D341Med (cell line): ENCODE measurements around the gene KIF26B.

Experiments used
- DNase-seq: peaks from one replicate; pipeline ENCODE4 v3.0.0; 2012; ENCODE audit warnings: low spot score

The KIF26B gene

DNA sequence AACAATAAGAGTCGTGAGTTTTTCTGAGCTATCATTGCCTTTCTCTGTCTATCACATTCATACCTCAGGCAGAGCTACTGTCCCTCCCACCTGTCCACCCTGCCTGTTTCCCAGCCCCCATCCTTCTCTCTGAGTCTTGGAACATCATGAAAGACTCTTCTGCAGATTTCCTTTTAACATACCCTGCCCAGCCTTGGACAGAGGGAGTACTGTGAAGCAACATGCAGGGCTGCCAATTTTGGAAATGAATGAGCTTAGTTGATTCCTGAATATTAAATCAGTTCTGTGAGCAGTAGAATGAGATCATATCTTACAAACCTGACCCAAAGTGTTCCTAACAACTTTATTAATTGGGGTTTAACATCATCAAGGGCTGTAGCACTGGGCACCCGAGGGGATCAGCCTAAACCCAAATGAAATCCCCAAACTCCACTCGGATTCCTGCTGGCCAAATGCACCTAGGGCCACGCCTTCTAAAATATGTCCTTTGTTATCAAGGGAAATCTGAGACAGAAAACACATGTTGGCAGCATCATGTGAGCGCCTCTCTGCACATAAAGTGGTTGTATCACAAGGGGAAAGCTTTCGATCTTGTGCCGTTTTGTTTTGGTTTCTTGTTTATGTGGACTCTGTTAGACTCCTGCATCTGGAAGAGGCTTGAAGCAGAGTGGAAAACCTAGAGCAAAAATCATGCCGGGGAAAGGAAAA, 357.6 kb downstream of the KIF26B start:
- DNase-seq, result no peak

DNA sequence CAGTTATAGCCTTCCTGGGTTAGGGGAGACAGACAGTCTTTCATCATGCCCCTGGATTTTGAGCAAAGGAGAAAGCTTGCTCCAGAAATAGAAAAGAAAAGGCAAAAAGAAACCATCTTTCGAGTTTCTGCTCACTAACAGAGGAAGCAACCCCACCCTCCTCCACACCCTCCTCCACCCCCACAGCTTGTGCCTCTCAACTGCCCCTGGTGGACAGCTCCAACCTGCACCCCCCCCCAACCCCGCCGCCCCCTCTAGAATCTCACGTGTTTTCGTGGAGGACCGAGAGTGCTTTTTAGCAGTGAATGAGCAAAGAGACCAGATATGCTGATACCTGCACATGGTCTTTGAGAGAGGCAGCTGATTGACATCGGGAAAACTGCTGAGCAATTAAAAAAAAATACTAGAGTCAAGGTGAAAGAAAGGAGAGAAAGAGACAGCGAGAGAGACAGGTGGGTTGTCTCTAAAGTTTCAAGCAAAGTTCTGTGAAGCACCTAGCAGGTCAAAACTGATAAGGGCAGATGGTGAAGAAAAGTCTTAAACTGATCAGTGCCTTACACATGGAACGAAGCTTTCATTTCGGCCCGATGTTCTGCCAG, 358.3 kb downstream of the KIF26B start:
- DNase-seq, result no peak

DNA sequence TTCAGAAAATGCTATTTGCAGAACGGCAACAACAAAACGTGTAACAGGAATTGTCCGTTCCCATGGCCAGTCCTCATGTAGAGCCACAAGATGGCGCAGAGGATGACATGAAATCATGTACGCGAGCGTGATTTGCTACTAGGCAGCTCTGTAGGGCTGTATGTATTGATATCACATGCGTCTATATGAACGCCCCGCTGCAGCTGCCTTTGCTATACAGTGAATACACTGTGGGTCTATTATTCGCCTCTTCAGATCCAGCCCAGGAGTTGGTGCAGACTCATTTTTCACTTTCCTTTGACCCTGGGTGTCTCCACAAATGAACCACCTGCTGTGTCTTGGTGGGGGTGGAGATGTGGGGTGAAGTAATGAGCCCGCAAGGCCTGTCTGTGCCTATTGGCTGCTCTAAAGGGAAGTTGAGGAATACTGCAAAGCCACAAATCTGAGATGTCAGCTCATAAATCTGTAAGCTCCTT, 361.5 kb downstream of the KIF26B start:
- peak; percentile 69 for DNase-seq

DNA sequence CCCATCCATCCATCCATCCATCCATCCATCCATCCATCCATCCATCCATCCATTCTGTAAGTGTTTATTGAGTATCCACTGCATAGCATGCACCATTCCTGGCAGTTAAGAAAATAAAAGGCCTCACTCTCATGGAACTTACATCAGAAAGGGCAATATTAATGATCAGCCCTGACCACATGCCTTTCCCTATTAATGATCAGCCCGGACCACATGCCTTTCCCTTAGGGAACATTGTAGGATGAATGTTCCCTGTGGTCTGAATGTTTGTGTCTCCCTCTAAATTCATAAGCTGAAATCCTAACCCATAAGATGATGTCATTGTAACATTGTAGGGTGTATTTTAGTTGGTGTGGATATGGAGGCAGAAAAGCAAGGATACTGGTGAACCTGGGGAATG, 365.8 kb downstream of the KIF26B start:
- no peak for DNase-seq

DNA sequence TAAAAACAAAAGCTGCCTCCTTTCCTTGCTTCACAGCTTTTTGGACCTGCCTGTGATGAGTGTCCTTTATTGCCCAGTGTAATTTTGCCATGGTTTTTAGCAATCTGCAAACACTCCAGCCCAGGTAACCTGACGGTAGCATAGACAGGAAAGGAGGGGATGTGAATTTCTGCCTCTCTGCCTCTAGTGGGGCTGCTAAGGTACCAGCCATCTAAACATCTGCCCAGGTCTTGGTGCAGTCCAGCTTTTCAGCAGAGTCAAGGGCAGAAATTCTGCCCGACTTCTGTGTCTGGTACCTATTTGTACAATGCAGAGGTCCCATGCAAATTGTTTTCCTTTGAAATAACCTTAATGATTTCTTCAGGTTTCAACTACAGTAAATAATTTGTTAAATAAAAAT, 371.4 kb downstream of the KIF26B start:
- DNase-seq, result no peak

DNA sequence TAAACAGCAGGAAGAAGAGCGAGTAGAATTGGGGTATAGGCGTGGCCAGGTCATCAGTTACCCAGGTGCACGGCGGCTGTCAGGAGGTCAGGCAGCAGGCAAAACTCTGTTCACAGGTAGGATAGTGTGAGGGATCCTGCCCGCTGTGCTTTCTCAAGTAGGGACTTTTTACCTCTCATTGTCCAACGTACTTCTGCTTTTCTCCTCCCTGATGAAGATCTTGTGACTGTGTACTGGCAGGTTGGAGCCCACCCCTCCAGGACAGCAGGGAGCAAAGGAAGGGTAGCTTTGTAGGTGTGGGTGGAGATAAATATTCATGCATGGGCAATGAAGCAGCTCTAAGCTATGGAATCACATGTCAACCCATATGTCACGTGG, 373.5 kb downstream of the KIF26B start:
- DNase-seq, result no peak

DNA sequence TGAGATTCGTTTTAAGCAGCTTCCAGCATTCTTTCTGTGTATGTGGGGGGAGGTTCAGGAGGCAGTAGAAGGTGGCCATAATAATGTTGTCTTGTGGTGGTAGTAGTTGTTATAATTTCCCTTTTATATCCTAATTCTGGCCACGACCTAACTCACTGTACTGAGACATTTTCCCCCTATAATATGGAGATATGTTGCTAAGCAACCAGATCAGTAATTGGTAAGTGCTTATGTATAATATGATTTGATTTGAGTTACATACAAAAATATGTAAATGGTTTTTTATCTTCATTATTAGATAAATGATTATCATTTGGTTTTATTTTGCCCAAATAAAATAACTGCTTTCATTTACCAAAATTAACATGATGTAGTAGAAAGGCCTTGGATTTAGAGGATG, 376.2 kb downstream of the KIF26B start:
- no peak for DNase-seq

DNA sequence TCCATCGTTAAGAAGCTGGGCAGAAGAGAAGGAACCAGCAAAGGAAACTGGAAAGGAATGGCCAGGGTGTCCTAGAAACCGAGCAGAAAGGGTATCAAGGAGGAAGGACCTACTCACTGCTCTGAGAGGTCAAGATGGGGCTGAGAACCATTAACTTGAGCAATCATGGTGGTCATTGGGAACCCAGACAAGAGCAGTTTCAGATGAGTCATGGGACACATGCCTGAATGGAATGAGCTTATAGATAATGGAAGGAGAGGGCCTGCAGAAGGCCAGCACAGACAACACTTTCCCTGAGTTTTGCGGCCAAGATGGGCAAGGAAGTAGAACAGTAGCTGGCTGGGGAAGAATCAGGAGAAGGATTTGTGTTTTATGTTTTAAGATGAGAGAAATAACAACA, 383.2 kb downstream of the KIF26B start:
- DNase-seq, result no peak

DNA sequence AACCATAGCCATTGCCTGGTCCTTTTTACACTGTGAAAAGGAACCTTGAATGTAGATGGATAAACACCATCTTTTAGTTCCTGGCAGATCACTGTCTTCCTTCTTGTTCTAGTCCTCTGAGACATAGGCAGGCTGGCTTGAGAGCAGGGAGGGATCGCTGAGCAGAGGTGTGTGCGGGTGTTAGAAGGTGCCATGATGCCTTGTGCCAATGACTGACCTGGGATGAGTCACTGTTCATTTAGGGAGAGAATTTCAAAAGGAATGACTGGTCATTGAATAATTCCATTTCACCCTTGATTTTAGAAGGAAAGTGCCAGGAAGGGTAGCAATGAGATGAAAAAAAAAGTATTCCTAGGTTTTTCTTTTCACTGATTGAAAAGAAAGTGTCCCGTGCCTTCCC, 383.9 kb downstream of the KIF26B start:
- no peak for DNase-seq

DNA sequence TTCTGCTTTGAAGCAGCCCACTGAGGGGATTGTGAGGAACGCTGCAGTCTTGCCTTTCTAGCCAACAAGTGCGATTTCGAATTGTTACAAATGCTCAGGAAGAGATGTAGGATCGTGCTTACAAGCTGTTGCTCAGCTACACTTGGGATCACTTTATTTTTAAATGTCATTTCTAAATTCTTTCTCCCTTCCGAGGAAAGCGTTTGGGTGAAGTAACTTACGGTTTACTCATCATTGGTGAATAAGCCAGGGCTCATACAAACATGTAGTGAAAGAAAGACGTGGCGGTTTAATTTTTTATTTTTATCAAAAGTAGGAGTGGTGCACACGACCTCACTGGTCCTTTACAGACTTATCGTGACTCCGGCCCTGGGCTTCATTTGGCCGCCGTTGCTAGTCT, 386.6 kb downstream of the KIF26B start:
- DNase-seq, result no peak

DNA sequence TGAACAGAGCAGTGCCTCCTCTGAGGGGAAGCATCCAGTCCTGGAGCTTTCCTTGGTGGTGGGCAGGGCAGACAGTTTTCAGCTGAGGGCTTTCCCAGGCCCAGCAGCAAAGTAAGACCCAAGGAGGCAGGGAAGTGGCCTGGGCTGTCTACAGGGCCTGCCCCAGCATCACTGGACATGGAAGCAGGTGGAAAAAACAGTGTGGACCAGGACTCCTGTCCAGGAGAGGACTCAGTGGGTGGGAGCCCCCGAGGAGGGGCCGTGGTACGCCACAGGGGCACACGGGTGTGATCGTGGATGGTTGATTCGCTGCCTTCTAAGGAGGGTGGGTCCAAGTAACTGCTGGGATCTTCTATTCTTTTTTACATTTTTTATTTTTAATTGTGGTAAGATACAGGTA, 387.6 kb downstream of the KIF26B start:
- DNase-seq, result no peak

DNA sequence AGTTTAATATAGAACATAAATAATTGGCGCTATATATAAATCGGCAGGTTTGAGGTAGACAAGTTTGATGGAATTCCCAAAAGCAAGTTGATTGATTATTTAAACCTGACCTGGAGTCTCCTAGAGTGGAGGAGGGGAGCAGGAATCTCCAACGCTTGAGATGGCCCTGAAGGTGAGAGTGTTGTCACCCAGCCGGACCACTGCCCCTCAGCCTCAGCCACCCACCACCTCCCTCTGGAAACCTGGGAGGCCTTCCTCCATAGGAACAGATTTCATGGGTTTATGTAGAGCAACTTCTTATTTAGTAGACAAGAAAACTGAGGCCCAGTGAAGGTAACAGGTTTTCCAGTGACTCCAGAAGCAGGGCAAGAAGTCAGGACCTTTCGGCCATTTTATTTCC, 389.5 kb downstream of the KIF26B start:
- no peak for DNase-seq

DNA sequence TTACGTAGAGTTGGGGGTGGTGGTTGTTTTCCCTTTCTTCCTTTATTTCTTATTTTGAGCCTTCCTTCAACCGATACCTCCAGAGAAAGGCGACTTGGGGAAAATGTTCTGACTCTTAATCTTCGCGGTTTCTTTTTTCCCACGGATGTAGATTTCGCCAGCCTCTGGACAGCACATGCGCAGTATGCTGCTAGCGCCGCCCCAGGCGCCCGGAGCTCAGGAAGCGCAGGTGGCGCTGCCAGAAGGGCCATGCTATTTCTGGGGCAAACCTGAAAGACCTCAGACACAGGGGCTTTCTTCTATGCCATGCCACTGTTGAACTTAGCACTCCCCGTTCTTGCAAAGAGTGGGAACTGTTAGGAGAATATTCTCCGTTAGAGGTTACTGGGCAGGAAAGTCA, 392.1 kb downstream of the KIF26B start:
- no peak for DNase-seq

DNA sequence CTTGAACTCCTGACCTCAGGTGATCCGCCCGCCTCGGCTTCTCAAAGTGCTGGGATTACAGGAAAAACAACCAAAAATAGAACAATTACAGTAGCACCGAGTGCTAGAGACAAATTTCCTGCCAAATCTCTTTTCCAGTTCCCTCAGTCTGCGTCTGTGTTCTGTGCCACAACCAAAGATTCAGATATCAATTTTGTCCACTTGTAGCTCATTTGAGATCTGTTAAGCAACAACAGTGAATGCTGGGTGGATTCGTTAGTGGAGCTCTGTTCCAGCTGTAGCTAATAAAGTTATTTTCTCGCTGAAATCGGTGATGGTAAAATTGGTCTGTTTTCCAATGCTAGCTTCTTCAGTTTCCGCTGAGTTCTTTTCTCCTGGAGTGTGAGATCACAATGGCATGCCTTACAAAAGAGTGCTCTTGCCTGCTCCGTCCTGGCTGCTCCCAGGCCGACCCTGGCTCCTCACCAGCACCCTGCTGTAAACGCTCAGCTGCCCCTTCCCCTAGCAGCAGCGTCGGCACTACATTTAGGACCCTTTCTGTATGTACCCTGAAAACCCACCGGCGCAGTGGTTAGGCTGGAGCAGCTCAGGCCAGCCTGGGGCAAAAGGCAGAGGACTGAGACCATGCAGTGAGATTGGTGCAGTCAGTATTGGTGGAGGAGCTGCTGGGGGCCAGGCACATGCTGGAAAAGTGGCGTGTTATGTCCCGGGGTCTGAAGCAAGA, 395.4 kb downstream of the KIF26B start:
- no peak for DNase-seq

DNA sequence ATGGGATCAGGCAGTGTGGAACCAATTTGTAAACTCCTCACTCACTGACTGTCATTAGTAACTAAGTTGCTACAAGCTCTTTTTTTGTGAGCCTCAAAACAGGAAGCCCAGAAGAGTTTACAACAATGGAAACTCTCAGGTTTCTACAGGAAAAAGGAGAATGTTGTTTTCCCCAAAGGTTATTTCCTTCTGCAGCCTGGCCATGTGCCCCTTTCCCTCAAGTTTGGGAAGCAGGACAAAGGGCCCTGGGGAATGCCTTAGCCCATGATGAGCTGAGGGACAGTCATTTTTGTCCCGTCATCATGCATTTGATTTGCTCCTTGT, 395.9 kb downstream of the KIF26B start:
- DNase-seq, result no peak

DNA sequence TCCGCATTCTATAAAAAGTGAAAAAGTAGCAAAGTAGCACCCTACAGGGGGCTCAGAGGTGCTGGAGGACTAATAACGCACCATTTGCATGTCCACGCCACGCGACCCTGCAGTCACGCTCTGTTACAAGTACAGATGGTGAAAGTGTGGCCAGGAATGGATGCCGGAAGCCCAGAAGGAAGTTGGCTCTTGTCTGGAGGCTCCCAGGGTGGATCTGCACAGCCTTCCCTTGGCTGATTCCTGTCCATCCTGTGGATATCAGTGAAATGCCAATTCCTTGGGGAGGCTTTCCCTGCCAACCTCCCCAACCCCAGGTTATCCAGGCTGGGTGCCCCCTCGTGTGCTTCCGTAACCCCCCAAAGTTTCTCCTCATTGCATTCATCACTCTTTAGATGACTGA, 396.8 kb downstream of the KIF26B start:
- no peak for DNase-seq

DNA sequence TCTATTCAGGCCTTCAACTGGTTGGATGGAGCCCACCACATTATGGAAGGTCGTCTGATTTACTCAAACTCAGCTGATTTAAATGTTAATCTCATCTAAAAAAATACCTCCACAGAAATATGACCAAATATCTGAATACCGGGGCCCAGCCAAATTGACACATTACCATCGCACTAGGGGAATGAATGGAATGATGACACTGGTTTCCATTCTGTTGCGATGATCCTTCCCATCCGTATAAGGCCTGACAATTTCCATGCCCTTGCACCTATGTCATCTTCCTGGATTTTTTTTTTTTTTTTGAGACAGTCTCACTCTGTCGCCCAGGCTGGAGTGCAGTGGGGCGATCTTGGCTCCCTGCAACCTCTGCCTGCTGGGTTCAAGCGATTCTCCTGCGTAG, 397.5 kb downstream of the KIF26B start:
- no peak for DNase-seq

DNA sequence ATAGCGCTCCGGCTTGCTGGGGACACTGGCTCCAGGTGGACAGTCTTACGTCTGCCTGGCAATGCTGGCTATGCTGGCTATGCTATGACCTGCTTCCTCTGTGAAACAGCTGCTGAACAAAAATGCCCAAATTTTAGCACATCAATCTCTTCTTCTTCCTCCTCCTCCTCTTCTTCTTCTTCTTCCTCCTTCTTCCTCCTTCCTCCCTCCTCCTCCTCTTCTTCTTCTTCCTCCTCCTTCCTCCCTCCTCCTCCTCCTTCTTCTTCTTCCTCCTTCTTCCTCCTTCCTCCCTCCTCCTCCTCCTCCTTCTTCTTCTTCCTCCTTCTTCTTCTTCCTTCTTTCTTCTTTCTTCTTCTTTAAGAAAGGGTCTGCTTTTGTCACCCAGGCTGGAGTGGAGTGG, 401.3 kb downstream of the KIF26B start:
- no peak for DNase-seq

DNA sequence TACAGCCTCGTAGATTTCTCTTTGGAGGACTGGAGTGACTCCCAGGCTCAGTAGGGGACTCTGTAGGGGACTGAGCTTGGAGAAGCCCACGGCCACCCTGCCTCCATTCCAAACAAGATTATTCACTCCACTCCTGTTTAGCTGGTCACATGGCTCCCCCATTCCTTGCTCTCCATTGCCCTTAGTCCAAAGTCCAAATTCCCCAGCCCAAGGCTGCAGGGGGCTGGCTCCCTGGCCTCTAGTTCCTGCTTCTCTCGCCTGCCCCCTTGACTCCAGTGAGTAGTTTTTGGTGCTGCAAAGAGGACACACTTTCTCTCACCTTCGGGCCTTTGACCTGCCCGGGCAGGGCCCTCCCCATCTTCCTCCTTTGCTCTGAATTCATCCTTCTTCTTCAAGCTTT, 403.3 kb downstream of the KIF26B start:
- no peak for DNase-seq

DNA sequence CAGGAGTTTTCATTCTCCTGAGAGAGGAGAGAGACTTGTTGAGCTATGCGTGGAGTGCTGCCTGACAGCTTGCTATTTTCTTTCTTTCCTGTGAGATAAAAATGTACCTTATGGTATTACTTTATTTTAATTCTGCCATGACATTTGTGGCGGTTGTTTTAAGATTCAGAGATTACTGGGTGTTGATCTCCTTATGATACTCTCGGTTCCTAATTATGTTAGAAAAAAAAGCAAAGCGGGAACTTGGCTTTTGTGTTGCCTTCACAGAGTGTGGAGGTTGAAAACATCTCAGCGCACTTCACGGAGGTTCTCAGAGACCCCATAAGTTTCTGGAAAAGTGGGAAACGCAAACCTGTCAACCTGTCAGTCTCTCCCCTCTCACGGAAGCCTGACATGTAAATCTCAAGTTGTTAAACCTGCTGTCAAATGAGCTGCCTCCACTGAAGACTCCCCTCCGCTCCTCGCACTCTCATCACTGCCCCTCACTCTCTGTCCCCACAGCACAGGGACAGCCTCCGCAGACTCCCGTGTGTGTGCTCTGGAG, 405.6 kb downstream of the KIF26B start:
- DNase-seq, result no peak

DNA sequence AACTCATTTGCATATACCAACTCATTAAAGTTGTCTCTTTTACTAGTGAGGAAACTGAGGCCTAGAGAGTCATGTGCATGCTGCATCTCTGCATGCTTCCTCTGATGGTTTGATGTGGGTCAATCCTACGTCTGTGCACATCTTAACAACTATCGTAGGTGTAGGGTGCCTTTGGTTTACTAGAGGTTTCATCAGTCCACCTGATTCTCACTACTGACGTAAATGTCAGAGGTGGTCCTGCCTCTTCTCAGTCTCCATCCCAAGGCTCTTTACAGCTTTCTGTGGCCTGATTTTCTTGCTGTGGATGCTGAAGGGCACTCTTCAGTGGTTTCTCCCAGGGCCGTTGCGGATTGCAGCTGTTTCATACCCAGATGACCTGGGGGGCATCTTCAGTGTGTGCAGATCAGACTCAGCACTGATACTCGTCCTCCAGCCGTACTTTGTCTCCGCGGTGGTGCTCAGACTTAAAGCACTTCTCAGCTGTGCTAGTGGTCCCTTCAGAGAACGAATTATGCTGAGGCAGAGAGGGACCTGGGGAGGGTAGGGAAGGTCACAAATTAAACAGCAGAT, 407.0 kb downstream of the KIF26B start:
- DNase-seq, result no peak

DNA sequence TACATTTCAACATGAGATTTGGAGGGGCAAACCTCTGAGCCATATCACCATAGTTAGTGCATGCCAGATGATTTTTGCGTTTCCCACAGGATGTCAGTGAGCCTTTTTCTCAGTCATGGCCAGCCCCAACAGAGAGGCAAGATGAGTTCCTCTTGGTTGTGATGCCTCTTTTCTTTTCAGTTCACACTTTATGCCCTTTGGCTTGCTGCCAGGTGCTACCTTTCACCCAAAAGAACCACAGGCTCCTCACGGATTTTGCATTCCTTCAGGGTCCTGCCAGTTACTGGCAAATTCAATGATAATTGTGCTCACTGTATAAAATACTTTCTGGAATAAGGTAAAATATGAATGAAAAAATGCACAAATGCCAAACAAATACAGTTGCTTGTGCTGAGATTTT, 411.3 kb downstream of the KIF26B start:
- DNase-seq, result no peak

DNA sequence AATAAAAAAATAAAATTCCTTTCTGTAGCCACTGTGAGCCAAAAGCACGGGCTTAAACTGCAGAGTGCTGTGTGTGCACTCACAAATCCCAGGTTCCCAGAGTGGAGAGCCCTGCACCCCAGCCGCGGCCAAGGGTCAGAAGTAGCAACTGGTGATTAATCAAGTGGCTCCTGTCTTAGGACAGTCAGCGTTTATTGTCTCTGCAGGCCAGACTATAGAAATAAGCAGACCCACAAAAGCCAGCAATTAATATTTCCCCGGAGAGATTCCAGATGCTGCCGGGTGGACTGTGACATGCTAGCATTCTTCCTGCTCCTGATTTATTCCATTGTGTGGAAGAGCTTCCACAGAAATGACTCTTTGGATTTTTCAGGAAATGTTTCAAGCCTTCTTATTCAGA, 412.2 kb downstream of the KIF26B start:
- no peak for DNase-seq
